Measurements from ENCODE around the gene AIG1.

Gene AIG1

DNA sequence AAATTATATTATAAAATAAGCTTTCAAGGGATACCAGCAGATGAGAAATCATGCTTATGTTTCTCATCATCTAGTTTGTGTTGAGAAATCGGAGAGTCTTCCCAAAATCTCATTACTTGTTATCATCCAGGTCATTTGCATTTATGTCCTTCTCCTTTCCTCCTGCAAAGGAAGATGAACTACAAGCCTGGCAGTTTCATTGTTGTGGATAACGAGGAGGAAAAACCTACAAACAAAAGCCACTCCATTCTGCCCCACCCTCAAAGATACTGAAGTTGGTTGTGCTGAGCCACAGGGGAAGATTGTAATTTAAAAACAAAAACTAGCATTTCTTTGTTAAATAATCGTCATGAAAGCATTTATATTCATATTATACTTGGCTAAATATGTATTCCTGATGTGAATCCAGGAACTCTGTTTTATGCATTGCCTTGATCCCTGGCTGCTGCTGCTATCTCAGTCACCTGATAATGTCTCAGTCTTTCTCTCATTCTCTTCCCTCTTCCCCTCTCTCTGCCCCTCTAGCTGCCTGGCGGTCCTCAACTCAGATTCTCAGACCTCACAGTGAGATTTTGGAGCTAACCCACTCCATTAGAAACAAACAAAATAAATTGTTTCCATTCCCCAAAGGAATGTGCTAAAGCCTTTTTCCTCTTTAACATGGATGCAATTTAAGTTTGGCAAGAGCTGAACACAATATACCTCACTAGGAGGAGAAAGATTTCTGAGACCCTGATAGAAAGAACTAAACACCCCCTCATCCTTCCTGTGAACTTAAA lies 204.5 kb downstream of the AIG1 start:
- H3K9me3 ChIP-seq (ENCODE audit: low read depth, low read length), result no peaks in the 10 kb centered on the region
- H3K27ac ChIP-seq, result no peak overlapping the region
- TF ChIP-seq EZH2 (IDR thresholded peaks at IDR 0.05), result no peak
- TF ChIP-seq FOXP2 (optimal IDR thresholded peaks at IDR 0.05; ENCODE audit: control extremely low read depth, extremely low read length, insufficient read depth), result no peak
- TF ChIP-seq POLR2AphosphoS5 (IDR thresholded peaks at IDR 0.05; ENCODE audit: borderline replicate concordance, low read depth, low read length), result no peak
- no peak for DNase-seq (ENCODE audit: low read depth, low spot score)
- H3K9ac ChIP-seq (ENCODE audit: insufficient read length), result no peak overlapping the region
- H3K36me3 ChIP-seq (ENCODE audit: insufficient read depth, low read length), result no peaks in the 10 kb centered on the region
- H3K4me3 ChIP-seq, result no peak overlapping the region

GRCh38 chr6:143267760-143268159 lies 207.1 kb downstream of the AIG1 start:
- no peak for TF ChIP-seq EZH2 (IDR thresholded peaks at IDR 0.05)
- TF ChIP-seq POLR2AphosphoS5 (IDR thresholded peaks at IDR 0.05; ENCODE audit: borderline replicate concordance, low read depth, low read length), result no peak
- TF ChIP-seq FOXP2 (optimal IDR thresholded peaks at IDR 0.05; ENCODE audit: control extremely low read depth, extremely low read length, insufficient read depth), result no peak
- Histone ChIP-seq H3K9me3 (ENCODE audit: low read depth, low read length) (no peaks in the 10 kb centered on the region), H3K27ac (no peak overlapping the region), H3K9ac (ENCODE audit: insufficient read length) (no peak overlapping the region), H3K4me3 (no peak overlapping the region), H3K36me3 (ENCODE audit: insufficient read depth, low read length) (no peaks in the 10 kb centered on the region)
- DNase-seq (ENCODE audit: low read depth, low spot score), result no peak

- no peaks in the 10 kb centered on the region for H3K9me3 ChIP-seq (ENCODE audit: low read depth, low read length)
- no peak overlapping the region for H3K27ac ChIP-seq
- no peak for TF ChIP-seq POLR2AphosphoS5 (IDR thresholded peaks at IDR 0.05; ENCODE audit: borderline replicate concordance, low read depth, low read length)
- H3K9ac ChIP-seq (ENCODE audit: insufficient read length), result no peak overlapping the region
- no peak overlapping the region for H3K4me3 ChIP-seq
- no peaks in the 10 kb centered on the region for H3K36me3 ChIP-seq (ENCODE audit: insufficient read depth, low read length)
- no peak for DNase-seq (ENCODE audit: low read depth, low spot score)
Measured at GRCh38 chr6:143268439-143268838, 207.8 kb downstream of the AIG1 start.

DNA sequence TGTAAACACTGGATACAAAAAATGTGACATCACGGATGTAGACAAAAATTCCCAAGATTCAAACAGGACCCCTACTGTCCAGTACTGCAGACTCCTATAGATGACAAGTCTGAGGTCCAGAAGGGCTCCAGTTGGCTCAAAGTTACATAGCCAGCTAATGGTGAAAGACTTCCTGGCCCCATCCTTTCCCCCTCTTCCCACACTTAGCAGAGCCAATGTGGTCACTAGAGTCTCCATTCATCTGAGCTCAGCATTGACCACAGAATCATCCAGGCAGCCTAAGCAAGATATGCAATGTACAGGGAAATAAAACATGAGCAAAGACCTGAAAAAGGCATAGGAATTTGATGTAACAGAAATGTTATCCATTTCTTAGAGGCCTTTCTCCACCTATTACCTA lies 209.3 kb downstream of the AIG1 start:
- H3K9ac ChIP-seq (ENCODE audit: insufficient read length), result no peak overlapping the region
- no peaks in the 10 kb centered on the region for H3K9me3 ChIP-seq (ENCODE audit: low read depth, low read length)
- H3K27ac ChIP-seq, result no peak overlapping the region
- TF ChIP-seq FOXP2 (optimal IDR thresholded peaks at IDR 0.05; ENCODE audit: control extremely low read depth, extremely low read length, insufficient read depth), result no peak
- no peak for TF ChIP-seq POLR2AphosphoS5 (IDR thresholded peaks at IDR 0.05; ENCODE audit: borderline replicate concordance, low read depth, low read length)
- no peak for TF ChIP-seq EZH2 (IDR thresholded peaks at IDR 0.05)
- H3K4me3 ChIP-seq, result no peak overlapping the region
- H3K36me3 ChIP-seq (ENCODE audit: insufficient read depth, low read length), result no peaks in the 10 kb centered on the region
- no peak for DNase-seq (ENCODE audit: low read depth, low spot score)

DNA sequence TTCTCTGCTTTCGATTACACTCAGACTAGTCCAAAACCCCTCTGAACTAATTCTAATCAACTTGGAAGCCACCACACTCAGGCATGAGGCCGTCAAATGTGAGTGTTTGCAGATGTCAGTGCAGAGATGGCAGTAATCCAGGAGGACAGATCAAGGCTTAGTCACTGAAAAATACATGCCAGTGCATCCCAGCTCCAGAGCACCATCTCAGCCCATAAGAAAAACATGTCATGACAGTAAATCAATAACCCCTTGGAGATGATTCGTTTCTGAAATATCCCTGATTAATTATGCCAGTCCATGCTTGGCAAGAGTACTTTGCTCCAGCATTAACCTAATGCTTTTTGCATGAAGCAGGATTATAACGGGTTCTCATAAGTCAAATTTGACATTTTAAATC lies 210.3 kb downstream of the AIG1 start:
- Histone ChIP-seq H3K4me3 (no peak overlapping the region), H3K27ac (no peak overlapping the region), H3K9ac (ENCODE audit: insufficient read length) (no peak overlapping the region), H3K9me3 (ENCODE audit: low read depth, low read length) (no peaks in the 10 kb centered on the region), H3K36me3 (ENCODE audit: insufficient read depth, low read length) (no peaks in the 10 kb centered on the region)
- no peak for DNase-seq (ENCODE audit: low read depth, low spot score)
- no peak for TF ChIP-seq FOXP2 (optimal IDR thresholded peaks at IDR 0.05; ENCODE audit: control extremely low read depth, extremely low read length, insufficient read depth)
- no peak for TF ChIP-seq POLR2AphosphoS5 (IDR thresholded peaks at IDR 0.05; ENCODE audit: borderline replicate concordance, low read depth, low read length)
- TF ChIP-seq EZH2 (IDR thresholded peaks at IDR 0.05), result no peak

- no peak for TF ChIP-seq POLR2AphosphoS5 (IDR thresholded peaks at IDR 0.05; ENCODE audit: borderline replicate concordance, low read depth, low read length)
- no peak for TF ChIP-seq FOXP2 (optimal IDR thresholded peaks at IDR 0.05; ENCODE audit: control extremely low read depth, extremely low read length, insufficient read depth)
- DNase-seq (ENCODE audit: low read depth, low spot score), result no peak
- H3K27ac ChIP-seq, result no peak overlapping the region
Measured at GRCh38 chr6:143276436-143276835, 215.7 kb downstream of the AIG1 start.

DNA sequence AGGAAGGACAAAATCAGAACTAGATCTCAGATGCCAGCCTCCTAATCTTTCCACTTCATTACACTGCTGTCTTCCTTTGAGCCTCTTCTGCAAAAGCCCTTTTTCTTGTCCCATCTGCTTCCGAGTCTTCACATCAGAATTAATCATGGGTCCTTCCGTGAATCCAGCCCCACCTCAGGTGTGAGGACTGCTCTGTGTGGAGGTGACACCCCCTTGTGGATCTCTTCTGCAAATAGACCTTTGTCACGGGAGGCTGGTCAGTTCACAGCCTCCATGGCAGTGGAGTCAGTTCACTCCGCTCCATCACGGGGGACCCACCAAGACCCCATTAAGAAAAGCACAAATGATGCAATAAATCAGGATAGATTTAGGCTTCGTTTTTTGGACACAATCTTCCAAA lies 218.7 kb downstream of the AIG1 start:
- no peaks in the 10 kb centered on the region for H3K36me3 ChIP-seq (ENCODE audit: insufficient read depth, low read length)
- H3K9ac ChIP-seq (ENCODE audit: insufficient read length), result no peak overlapping the region
- no peak for DNase-seq (ENCODE audit: low read depth, low spot score)
- H3K27ac ChIP-seq, result no peak overlapping the region
- TF ChIP-seq POLR2AphosphoS5 (IDR thresholded peaks at IDR 0.05; ENCODE audit: borderline replicate concordance, low read depth, low read length) (no peak), FOXP2 (optimal IDR thresholded peaks at IDR 0.05; ENCODE audit: control extremely low read depth, extremely low read length, insufficient read depth) (no peak), EZH2 (IDR thresholded peaks at IDR 0.05) (no peak)
- no peak overlapping the region for H3K4me3 ChIP-seq
- H3K9me3 ChIP-seq (ENCODE audit: low read depth, low read length), result no peaks in the 10 kb centered on the region

More at GRCh38 chr6:143276436-143276835, 215.7 kb downstream of the AIG1 start:
- Histone ChIP-seq H3K9ac (ENCODE audit: insufficient read length) (no peak overlapping the region), H3K9me3 (ENCODE audit: low read depth, low read length) (no peaks in the 10 kb centered on the region), H3K36me3 (ENCODE audit: insufficient read depth, low read length) (no peaks in the 10 kb centered on the region), H3K4me3 (no peak overlapping the region)

GRCh38 chr6:143283887-143284645 lies 223.4 kb downstream of the AIG1 start:
- Histone ChIP-seq H3K36me3 (ENCODE audit: insufficient read depth, low read length) (no peaks in the 10 kb centered on the region), H3K4me3 (no peak overlapping the region), H3K27ac (no peak overlapping the region), H3K9me3 (ENCODE audit: low read depth, low read length) (no peaks in the 10 kb centered on the region), H3K9ac (ENCODE audit: insufficient read length) (no peak overlapping the region)
- TF ChIP-seq FOXP2 (optimal IDR thresholded peaks at IDR 0.05; ENCODE audit: control extremely low read depth, extremely low read length, insufficient read depth) (no peak), EZH2 (IDR thresholded peaks at IDR 0.05) (no peak), POLR2AphosphoS5 (IDR thresholded peaks at IDR 0.05; ENCODE audit: borderline replicate concordance, low read depth, low read length) (no peak)
- no peak for DNase-seq (ENCODE audit: low read depth, low spot score)

All from SK-N-MC (cell line).